KMS-11 (cell line): ENCODE data around the gene AFG3L2.

ENCODE experiments used
- H2AFZ ChIP-seq: fragments of 200-600 bp; sonication (generic); 2 replicates; pipeline ENCODE4 v1.6.1; 2016; ENCODE audit warnings: antibody characterized with exemption, mixed run types, low read depth
- H3K27ac ChIP-seq: fragments of 200-600 bp; sonication (generic); 2 replicates; pipeline ENCODE4 v1.6.1; 2016; ENCODE audit warnings: mild to moderate bottlenecking, mixed run types
- H3K27me3 ChIP-seq: fragments of 200-600 bp; sonication (generic); 2 replicates; pipeline ENCODE4 v1.6.1; 2017; ENCODE audit warnings: mild to moderate bottlenecking, low read depth, mixed run types, moderate library complexity; ENCODE audit not compliant: insufficient read depth
- H3K36me3 ChIP-seq: fragments of 200-600 bp; sonication (generic); 2 replicates; pipeline ENCODE4 v1.6.1; 2017; ENCODE audit warnings: mild to moderate bottlenecking, mixed run types; ENCODE audit not compliant: insufficient read depth
- H3K4me1 ChIP-seq: fragments of 200-600 bp; sonication (generic); 2 replicates; pipeline ENCODE4 v1.6.1; 2016; ENCODE audit warnings: mild to moderate bottlenecking, low read depth, mixed run types; ENCODE audit not compliant: poor library complexity, severe bottlenecking
- H3K4me2 ChIP-seq: fragments of 200-600 bp; sonication (generic); 2 replicates; pipeline ENCODE4 v1.7.0; 2016; ENCODE audit warnings: mild to moderate bottlenecking, mixed run types
- H3K4me3 ChIP-seq: fragments of 200-600 bp; sonication (generic); IDR thresholded peaks from 2 replicates; pipeline ENCODE4 v1.6.1; 2017; ENCODE audit warnings: low read depth, low read length, mixed read lengths; ENCODE audit not compliant: insufficient read depth
- H3K79me2 ChIP-seq: fragments of 200-600 bp; sonication (generic); 2 replicates; pipeline ENCODE4 v1.6.1; 2016; ENCODE audit warnings: low read depth, mixed run types; ENCODE audit not compliant: insufficient read depth
- H3K9ac ChIP-seq: fragments of 200-600 bp; sonication (generic); 2 replicates; pipeline ENCODE4 v1.6.1; 2016; ENCODE audit warnings: mild to moderate bottlenecking, mixed run types
- H4K20me1 ChIP-seq: fragments of 200-600 bp; sonication (generic); 2 replicates; pipeline ENCODE4 v1.6.1; 2016; ENCODE audit warnings: mild to moderate bottlenecking, mixed run types; ENCODE audit not compliant: insufficient read depth
- CTCF ChIP-seq: fragments of 200-600 bp; sonication (generic); conservative IDR thresholded peaks from 2 replicates; pipeline ENCODE4 v1.6.1; 2017; ENCODE audit warnings: low read depth, mild to moderate bottlenecking, antibody characterized with exemption, low read length, moderate library complexity, mixed read lengths

Gene AFG3L2

GRCh38 chr18:12287684-12288402 lies 89.2 kb downstream of the AFG3L2 start:
- no peaks in the 10 kb centered on the region for H4K20me1 ChIP-seq
- H2AFZ ChIP-seq = no peak overlapping the region
- H3K27me3 ChIP-seq = no peaks in the 10 kb centered on the region
- no peak for TF ChIP-seq CTCF
- no peak overlapping the region for H3K4me2 ChIP-seq
- H3K9ac ChIP-seq = no peak overlapping the region
- no peak overlapping the region for H3K27ac ChIP-seq
- no peak overlapping the region for H3K4me3 ChIP-seq
- H3K79me2 ChIP-seq = no peaks in the 10 kb centered on the region
- no peaks in the 10 kb centered on the region for H3K36me3 ChIP-seq
- no peaks in the 10 kb centered on the region for H3K4me1 ChIP-seq

- H3K27me3 ChIP-seq = no peaks in the 10 kb centered on the region
- H2AFZ ChIP-seq = no peak overlapping the region
- no peak for TF ChIP-seq CTCF
- no peaks in the 10 kb centered on the region for H3K79me2 ChIP-seq
- H3K4me1 ChIP-seq = no peaks in the 10 kb centered on the region
- H4K20me1 ChIP-seq = no peaks in the 10 kb centered on the region
- H3K4me2 ChIP-seq = no peak overlapping the region
- no peak overlapping the region for H3K27ac ChIP-seq
- H3K9ac ChIP-seq = no peak overlapping the region
- no peaks in the 10 kb centered on the region for H3K36me3 ChIP-seq
- no peak overlapping the region for H3K4me3 ChIP-seq
Measured at GRCh38 chr18:12287131-12287681, 89.8 kb downstream of the AFG3L2 start.

- H4K20me1 ChIP-seq = no peaks in the 10 kb centered on the region
- H2AFZ ChIP-seq = no peak overlapping the region
- H3K79me2 ChIP-seq = no peaks in the 10 kb centered on the region
- H3K36me3 ChIP-seq = no peaks in the 10 kb centered on the region
- H3K4me1 ChIP-seq = no peaks in the 10 kb centered on the region
- no peak overlapping the region for H3K9ac ChIP-seq
- TF ChIP-seq CTCF = no peak
- H3K4me2 ChIP-seq = no peak overlapping the region
- no peak overlapping the region for H3K4me3 ChIP-seq
- H3K27ac ChIP-seq = no peak overlapping the region
- H3K27me3 ChIP-seq = no peaks in the 10 kb centered on the region
Measured at GRCh38 chr18:12283666-12284065, 93.4 kb downstream of the AFG3L2 start.

GRCh38 chr18:12283256-12283655 lies 93.8 kb downstream of the AFG3L2 start:
- H3K4me2 ChIP-seq = no peak overlapping the region
- H3K27me3 ChIP-seq = no peaks in the 10 kb centered on the region
- H3K4me1 ChIP-seq = peaks cover 2% of the 10 kb centered on the region
- no peaks in the 10 kb centered on the region for H3K36me3 ChIP-seq
- H3K27ac ChIP-seq = no peak overlapping the region
- no peak overlapping the region for H3K9ac ChIP-seq
- no peaks in the 10 kb centered on the region for H4K20me1 ChIP-seq
- H2AFZ ChIP-seq = no peak overlapping the region
- no peak overlapping the region for H3K4me3 ChIP-seq
- H3K79me2 ChIP-seq = no peaks in the 10 kb centered on the region
- no peak for TF ChIP-seq CTCF
